Measurements from ENCODE around the gene TSGA10. TPM values are rescaled to one million over a fixed set of nuclear protein-coding genes. Genes with fewer than 3 reads are reported as not detected.

Gene TSGA10
- total RNA-seq, 2 experiments from 2014 or later: 3.8 to 10.8 TPM

- TF ChIP-seq EZH2phosphoT487 (IDR thresholded peaks at IDR 0.05; ENCODE audit: borderline replicate concordance, low read depth, low read length) (no peak), CTCF (conservative IDR thresholded peaks at IDR 0.05; ENCODE audit: low read length) (no peak)
- no peak for DNase-seq (ENCODE audit: low spot score)
- POLR2A ChIA-PET: no interaction called here
- Histone ChIP-seq H3K9me2 (ENCODE audit: insufficient read depth, low read length) (no peaks in the 10 kb centered on the region), H2AFZ (ENCODE audit: low read length) (no peak overlapping the region), H3K4me3 (ENCODE audit: low read depth, low read length, poor library complexity, severe bottlenecking) (no peak overlapping the region), H3K4me2 (ENCODE audit: low read length) (no peak overlapping the region), H3K4me1 (ENCODE audit: insufficient read depth, low read length, poor library complexity, severe bottlenecking) (no peaks in the 10 kb centered on the region), H4K20me1 (ENCODE audit: insufficient read depth, low read length) (no peaks in the 10 kb centered on the region), H3K79me2 (ENCODE audit: insufficient read depth, low read depth, low read length) (no peaks in the 10 kb centered on the region), H3K27ac (ENCODE audit: low read depth, low read length, poor library complexity, severe bottlenecking) (no peak overlapping the region), H3K9me3 (ENCODE audit: low read length) (no peaks in the 10 kb centered on the region), H3K36me3 (ENCODE audit: insufficient read depth, low read length) (no peaks in the 10 kb centered on the region)
- no TSS peak for BruUV-seq (replicated peaks)
- CTCF ChIA-PET (ENCODE audit: unreplicated experiment): no interaction called here
- intact Hi-C loops (cut with micrococcal nuclease; ENCODE audit: unreplicated experiment): no loop called here
Observed at GRCh38 chr2:98952966-98953365, 201.8 kb downstream of the TSGA10 start.

- intact Hi-C loops (cut with micrococcal nuclease; ENCODE audit: unreplicated experiment): no loop called here
Observed at GRCh38 chr2:98948956-98949739, 205.6 kb downstream of the TSGA10 start.

More at GRCh38 chr2:98948956-98949739, 205.6 kb downstream of the TSGA10 start:
- H2AFZ ChIP-seq (ENCODE audit: low read length): no peak overlapping the region
- H3K4me1 ChIP-seq (ENCODE audit: insufficient read depth, low read length, poor library complexity, severe bottlenecking): no peaks in the 10 kb centered on the region
- H3K9me3 ChIP-seq (ENCODE audit: low read length): no peaks in the 10 kb centered on the region
- TF ChIP-seq CTCF (conservative IDR thresholded peaks at IDR 0.05; ENCODE audit: low read length): no peak
- TF ChIP-seq EZH2phosphoT487 (IDR thresholded peaks at IDR 0.05; ENCODE audit: borderline replicate concordance, low read depth, low read length): no peak
- H3K4me2 ChIP-seq (ENCODE audit: low read length): no peak overlapping the region
- no TSS peak for BruUV-seq (replicated peaks)
- no peak overlapping the region for H3K27ac ChIP-seq (ENCODE audit: low read depth, low read length, poor library complexity, severe bottlenecking)
- no peaks in the 10 kb centered on the region for H3K9me2 ChIP-seq (ENCODE audit: insufficient read depth, low read length)
- ChIA-PET CTCF (ENCODE audit: unreplicated experiment) (interaction anchor here (0.5 kb wide), 1 partner anchor 9 kb away, joined by 3 read pairs; no protein-coding TSS in a partner anchor), POLR2A (no interaction called here)
- no peak for DNase-seq (ENCODE audit: low spot score)
- no peak overlapping the region for H3K4me3 ChIP-seq (ENCODE audit: low read depth, low read length, poor library complexity, severe bottlenecking)
- no peaks in the 10 kb centered on the region for H3K36me3 ChIP-seq (ENCODE audit: insufficient read depth, low read length)
- H3K79me2 ChIP-seq (ENCODE audit: insufficient read depth, low read depth, low read length): no peaks in the 10 kb centered on the region
- H4K20me1 ChIP-seq (ENCODE audit: insufficient read depth, low read length): no peaks in the 10 kb centered on the region

Measured in OCI-LY7 (cell line).